Raji (cell line): ENCODE measurements around the gene P2RY11.

Experiments
- POLR2A ChIP-seq: IDR thresholded peaks from 2 replicates; pipeline ENCODE4 v1.6.1; 2011; ENCODE audit warnings: low read depth, low read length, control low read depth; ENCODE audit not compliant: insufficient read depth

The P2RY11 gene

GRCh38 chr19:10138879-10139795, 27.6 kb downstream of the P2RY11 start:
- no peak for TF ChIP-seq POLR2A

DNA sequence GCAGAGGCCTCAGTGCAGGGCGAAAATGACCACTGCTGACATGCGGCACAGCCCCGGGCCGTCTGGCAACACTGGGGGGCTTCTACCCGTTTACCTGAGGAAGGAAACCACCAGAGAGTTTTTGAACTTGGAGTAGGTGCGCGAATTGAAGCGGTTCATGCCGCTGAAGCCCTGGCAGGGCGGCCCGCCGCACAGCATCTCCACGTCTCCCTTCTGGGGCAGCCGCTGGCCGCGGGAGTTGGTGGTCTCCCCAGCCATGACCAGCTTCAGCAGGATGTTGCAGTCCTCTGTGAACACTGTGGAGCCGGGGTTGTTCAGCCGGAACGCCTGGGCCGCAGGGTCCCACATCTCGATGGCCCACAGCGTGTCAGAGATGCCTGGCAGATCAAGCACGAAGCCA, 28.5 kb downstream of the P2RY11 start:
- no peak for TF ChIP-seq POLR2A

DNA sequence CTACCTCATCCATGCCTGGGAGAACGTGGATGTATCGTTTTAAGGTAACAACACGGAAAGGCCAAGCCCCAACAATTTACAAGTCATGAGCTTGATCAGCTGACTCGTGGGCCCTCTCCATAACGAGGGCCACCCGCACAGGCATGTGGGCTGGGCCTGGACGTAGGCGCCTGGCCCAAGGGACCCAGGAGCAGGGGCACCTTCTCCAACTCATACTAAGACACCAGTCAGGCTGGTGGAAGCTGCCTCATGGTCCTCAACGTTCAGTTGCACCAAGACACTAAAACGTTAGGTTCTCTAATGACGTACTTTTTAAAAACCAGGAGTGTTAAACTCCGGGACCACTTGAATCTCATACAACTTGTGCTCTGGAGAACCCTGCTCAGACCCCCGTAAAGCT, 30.0 kb downstream of the P2RY11 start:
- TF ChIP-seq POLR2A = no peak

- no peak for TF ChIP-seq POLR2A
Observed at GRCh38 chr19:10141973-10142372, 30.5 kb downstream of the P2RY11 start.

- TF ChIP-seq POLR2A = no peak
Observed at GRCh38 chr19:10142701-10143375, 31.3 kb downstream of the P2RY11 start.

- no peak for TF ChIP-seq POLR2A
Observed at GRCh38 chr19:10143681-10144080, 32.2 kb downstream of the P2RY11 start.

DNA sequence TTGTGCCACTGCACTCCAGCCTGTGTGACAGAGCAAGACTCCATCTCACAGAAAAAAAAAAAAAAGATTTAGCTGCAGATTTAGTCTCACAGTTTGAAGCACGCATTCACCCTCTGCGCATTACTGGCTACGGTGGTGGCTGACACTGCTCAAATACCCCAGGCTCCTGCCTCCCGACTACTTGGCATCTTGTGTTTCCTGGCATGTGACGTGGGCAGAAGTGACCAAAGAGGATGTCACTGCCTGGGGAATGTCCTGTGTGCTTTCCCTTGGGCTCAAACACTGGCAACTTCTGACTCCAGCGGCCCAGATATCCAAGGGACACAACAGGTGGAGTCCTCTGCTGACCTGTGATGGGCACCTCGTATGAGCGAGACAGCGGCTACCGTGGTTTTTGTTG, 32.9 kb downstream of the P2RY11 start:
- TF ChIP-seq POLR2A = no peak

DNA sequence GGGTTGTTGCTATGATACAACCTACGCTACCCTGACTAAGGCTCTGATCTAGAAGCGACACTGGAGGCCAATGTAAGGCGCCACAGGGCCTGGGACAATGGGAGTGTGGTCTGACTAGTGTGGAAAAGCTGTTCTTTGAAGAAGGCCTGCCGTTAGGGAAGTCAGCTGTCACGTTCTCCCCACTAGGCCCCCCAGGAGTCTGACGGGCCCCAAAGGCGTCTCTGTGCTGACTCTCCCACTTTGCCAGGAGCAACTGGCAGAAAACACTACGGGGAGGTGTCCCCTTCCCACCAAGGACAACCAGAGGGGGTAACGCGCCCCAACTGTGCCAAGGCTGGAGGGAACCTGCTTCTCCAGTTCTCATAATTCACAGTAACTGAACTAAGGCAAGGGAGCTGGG, 33.5 kb downstream of the P2RY11 start:
- no peak for TF ChIP-seq POLR2A

DNA sequence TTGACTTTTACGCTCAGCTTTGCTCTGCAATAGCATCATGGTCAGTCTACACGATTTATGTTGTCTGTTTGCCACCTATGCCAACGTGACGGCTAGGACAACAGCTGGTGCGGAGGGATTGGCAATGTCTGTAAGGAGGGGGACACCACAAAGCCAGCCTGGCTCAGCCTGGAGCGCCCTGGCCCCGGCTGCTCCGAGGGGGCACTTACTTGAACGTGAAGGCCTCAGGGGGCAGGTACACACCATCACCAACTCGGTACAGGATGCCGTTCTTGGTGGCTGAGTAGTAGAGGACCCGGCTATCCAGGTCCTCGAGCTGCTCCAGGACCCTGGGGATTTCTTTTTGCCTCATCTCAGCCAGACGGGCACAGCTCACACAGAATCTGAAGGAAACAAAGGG, 34.6 kb downstream of the P2RY11 start:
- TF ChIP-seq POLR2A = no peak

DNA sequence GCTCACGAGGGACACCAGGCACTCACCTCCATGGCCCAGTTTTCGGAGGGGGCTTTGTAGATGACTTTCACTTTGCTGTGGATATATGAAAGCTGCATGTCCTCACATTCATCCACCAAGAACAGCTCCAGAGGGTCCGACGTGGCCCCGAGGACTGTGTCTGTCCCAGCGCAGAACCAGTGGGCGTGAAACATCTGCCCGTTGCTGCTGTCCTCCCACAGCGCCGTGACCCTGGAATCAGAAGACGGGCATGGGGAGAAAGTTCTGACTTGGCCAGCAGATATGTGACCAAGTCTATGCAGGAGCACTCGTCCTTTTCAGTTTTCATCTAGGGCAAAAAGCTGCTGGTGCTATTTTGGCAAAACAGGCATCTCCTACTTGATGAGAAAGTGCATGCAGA, 37.9 kb downstream of the P2RY11 start:
- TF ChIP-seq POLR2A = no peak

GRCh38 chr19:10151521-10151920, 40.0 kb downstream of the P2RY11 start:
- TF ChIP-seq POLR2A = no peak

- TF ChIP-seq POLR2A = no peak
Observed at GRCh38 chr19:10152100-10152499, 40.6 kb downstream of the P2RY11 start.

GRCh38 chr19:10155839-10156238, 44.3 kb downstream of the P2RY11 start:
- no peak for TF ChIP-seq POLR2A

- TF ChIP-seq POLR2A = no peak
Observed at GRCh38 chr19:10158071-10158470, 46.6 kb downstream of the P2RY11 start.

- TF ChIP-seq POLR2A = no peak
Observed at GRCh38 chr19:10158485-10158884, 47.0 kb downstream of the P2RY11 start.

GRCh38 chr19:10159610-10160009, 48.1 kb downstream of the P2RY11 start:
- TF ChIP-seq POLR2A = no peak
